ENCODE measurements around the gene PREB.

GRCh38 chr2:27145682-27146081 lies 11.2 kb upstream of the PREB start:
- TF ChIP-seq CTCF (IDR thresholded peaks at IDR 0.05) (no peak), POLR2A (IDR thresholded peaks at IDR 0.05) (no peak), EP300 (IDR thresholded peaks at IDR 0.05; ENCODE audit: low read depth) (no peak)
